ENCODE data around the gene BTBD9.

- TF ChIP-seq, protein P1, sequence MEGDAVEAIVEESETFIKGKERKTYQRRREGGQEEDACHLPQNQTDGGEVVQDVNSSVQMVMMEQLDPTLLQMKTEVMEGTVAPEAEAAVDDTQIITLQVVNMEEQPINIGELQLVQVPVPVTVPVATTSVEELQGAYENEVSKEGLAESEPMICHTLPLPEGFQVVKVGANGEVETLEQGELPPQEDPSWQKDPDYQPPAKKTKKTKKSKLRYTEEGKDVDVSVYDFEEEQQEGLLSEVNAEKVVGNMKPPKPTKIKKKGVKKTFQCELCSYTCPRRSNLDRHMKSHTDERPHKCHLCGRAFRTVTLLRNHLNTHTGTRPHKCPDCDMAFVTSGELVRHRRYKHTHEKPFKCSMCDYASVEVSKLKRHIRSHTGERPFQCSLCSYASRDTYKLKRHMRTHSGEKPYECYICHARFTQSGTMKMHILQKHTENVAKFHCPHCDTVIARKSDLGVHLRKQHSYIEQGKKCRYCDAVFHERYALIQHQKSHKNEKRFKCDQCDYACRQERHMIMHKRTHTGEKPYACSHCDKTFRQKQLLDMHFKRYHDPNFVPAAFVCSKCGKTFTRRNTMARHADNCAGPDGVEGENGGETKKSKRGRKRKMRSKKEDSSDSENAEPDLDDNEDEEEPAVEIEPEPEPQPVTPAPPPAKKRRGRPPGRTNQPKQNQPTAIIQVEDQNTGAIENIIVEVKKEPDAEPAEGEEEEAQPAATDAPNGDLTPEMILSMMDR (IDR thresholded peaks at IDR 0.05; ENCODE audit: poor library complexity) = no peak
- TF ChIP-seq EZH2 (IDR thresholded peaks at IDR 0.05; ENCODE audit: borderline replicate concordance) = no peak
Observed at GRCh38 chr6:38387971-38388370, 251.8 kb downstream of the BTBD9 start.

All from hepatocyte (in vitro differentiated cells).